B cell (primary cell): ENCODE measurements around the gene TBX18.

Experiments used
- EZH2 ChIP-seq: IDR thresholded peaks from 2 replicates; pipeline ENCODE4 v1.6.1; 2012; ENCODE audit warnings: borderline replicate concordance, low read depth, mild to moderate bottlenecking, moderate library complexity, low read length; ENCODE audit not compliant: insufficient read depth, poor library complexity, severe bottlenecking
- TF ChIP-seq, protein P1 (sequence below): fragments of 200-600 bp; IDR thresholded peaks from one replicate; pipeline ENCODE4 v1.8.0; 2022; ENCODE audit warnings: antibody characterized with exemption, mild to moderate bottlenecking

DNA sequence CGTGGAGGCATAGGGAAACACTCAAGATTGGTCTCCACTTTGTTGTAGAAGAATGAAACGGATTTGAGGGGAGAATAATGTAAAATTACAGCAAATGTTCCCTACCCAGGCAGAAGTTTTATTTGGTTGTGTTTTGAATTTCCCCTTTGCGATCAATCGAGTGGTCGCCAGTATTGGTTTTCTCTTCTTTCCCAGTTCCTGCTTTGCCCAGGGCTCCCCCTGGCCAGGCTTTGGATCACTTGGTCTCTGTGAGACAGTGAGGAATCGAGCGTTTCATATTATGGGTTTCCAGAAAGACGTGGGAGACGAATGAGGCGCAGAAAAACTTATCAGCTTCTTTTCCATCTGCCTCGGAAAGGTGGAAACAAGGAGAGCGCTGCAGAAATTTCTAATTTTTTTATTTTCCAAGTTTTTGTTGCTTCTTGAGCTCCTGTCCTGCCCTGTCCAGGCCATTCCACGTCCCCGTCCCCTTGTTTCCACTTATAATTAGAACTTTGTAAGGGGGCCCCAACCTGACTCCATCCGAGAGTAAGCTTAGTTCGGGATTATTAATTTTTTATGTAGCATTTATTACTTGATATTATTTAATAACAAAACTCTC is 7.5 kb upstream of the TBX18 start:
- TF ChIP-seq, protein P1, sequence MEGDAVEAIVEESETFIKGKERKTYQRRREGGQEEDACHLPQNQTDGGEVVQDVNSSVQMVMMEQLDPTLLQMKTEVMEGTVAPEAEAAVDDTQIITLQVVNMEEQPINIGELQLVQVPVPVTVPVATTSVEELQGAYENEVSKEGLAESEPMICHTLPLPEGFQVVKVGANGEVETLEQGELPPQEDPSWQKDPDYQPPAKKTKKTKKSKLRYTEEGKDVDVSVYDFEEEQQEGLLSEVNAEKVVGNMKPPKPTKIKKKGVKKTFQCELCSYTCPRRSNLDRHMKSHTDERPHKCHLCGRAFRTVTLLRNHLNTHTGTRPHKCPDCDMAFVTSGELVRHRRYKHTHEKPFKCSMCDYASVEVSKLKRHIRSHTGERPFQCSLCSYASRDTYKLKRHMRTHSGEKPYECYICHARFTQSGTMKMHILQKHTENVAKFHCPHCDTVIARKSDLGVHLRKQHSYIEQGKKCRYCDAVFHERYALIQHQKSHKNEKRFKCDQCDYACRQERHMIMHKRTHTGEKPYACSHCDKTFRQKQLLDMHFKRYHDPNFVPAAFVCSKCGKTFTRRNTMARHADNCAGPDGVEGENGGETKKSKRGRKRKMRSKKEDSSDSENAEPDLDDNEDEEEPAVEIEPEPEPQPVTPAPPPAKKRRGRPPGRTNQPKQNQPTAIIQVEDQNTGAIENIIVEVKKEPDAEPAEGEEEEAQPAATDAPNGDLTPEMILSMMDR = no peak
- no peak for TF ChIP-seq EZH2
